G401.6 (cell line): ENCODE results near the gene CCDC107.
"Not testable (repeated sequence)": the region's sequence is repeated elsewhere in the genome, so short reads cannot be mapped to it uniquely, and the experiment has no call there.

Source experiments
- FAIRE-seq: peaks from 2 replicates; lab custom pipeline; 2012; peaks lifted over from hg19 to GRCh38; lab: Jason Lieb, UNC

CCDC107 gene, protein sequence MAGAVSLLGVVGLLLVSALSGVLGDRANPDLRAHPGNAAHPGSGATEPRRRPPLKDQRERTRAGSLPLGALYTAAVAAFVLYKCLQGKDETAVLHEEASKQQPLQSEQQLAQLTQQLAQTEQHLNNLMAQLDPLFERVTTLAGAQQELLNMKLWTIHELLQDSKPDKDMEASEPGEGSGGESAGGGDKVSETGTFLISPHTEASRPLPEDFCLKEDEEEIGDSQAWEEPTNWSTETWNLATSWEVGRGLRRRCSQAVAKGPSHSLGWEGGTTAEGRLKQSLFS

DNA sequence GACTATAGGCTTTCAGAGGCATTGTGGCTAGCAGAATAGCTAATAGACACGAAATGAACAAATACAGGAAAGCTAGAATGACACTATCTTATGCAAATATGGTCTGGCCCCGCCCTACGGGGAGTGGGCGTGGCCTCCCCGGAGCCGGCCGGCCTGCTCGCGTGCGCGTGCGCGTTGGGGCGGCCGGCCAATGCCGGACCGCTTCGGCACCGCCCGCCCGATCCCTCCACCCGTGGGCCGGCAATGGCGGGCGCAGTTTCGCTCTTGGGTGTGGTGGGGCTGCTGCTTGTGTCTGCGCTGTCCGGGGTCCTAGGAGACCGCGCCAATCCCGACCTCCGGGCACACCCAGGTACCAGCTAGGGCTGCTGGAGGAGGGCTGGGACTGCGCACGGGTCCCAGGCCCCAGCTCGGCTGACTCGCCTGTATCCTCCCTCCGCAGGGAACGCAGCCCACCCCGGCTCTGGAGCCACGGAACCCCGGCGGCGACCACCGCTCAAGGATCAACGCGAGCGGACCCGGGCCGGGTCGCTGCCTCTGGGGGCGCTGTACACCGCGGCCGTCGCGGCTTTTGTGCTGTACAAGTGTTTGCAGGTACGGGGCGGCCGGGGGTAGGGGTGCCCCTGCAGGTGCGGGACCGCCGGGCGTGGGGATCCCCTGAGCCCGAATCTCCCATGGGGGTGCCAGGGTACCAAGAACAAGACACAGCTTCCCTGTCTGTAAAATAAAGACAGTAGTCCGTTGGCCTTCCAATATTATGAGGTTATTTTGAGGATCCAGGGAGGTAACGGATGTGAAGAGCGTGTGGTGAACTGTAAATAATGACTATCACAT, at the start of gene CCDC107:
Gene CCDC107 (plus strand): TSS at position 156 of the 831 bp plus-strand sequence. CDS start 88 bp downstream, at position 244.
- FAIRE-seq, result no peak

- FAIRE-seq, result no peak
Measured at GRCh38 chr9:35609001-35609819, 48.9 kb upstream of the CCDC107 start.

GRCh38 chr9:35609820-35610163, 48.3 kb upstream of the CCDC107 start:
- FAIRE-seq, result no peak

GRCh38 chr9:35611230-35611797, 46.8 kb upstream of the CCDC107 start:
- FAIRE-seq, result no peak

- FAIRE-seq, result not testable (repeated sequence)
Measured at GRCh38 chr9:35612066-35612465, 46.0 kb upstream of the CCDC107 start.

DNA sequence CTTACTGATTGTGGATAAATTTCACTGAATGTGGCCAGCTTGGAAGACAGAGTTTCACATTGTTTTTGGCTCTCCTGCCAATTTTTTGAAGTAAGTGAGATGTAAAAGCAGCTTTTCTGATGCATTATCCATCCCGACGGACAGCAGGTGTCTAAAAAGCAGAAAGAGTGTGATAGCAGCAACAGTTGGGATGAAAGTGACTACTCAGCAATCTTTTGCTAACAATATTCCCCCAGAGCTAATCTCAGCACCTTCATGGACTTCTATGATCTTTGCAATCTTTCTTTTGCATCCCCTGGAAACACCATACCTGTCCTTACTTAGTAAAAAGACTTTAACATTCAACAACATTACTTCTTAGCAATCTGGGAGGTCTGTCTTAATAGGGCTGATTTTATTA, 45.2 kb upstream of the CCDC107 start:
- no peak for FAIRE-seq

DNA sequence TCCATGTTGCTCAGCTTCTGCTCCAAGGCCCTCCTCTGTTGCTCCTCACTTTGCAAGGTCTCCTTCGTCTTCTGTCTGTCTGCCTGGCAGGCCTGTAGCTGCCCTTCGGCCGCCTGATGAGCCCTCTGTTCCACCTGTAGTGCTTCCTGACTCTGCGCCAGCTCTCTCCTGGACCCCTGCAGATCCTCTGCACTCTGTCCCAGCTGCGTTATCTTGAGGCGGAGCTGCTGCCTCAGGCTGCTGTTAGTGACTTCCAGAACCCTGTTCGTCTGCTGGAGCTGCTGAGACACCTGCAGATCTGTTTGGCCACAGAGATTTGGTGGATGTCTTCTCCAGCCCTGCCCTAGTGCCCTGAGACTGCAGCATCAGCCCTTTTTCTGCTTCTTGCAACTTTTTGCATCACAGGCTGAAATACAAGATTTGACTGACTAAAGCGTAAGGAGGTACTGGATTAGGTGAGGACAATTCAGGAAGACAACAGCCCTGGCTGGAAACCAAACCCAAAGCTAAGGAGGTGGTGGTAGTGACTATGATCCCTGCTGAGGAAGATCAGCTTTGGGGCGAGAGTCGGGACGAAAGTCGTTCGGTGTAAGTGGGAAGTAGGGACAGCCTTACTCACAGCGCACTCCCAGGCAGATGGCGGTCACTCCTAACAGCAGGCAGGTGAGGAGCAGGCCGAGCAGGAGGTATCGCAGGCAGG, 42.0 kb upstream of the CCDC107 start:
- FAIRE-seq, result no peak

GRCh38 chr9:35616681-35617459, 41.2 kb upstream of the CCDC107 start:
- no peak for FAIRE-seq

GRCh38 chr9:35617548-35617947, 40.5 kb upstream of the CCDC107 start:
- no peak for FAIRE-seq

- FAIRE-seq, result no peak
Measured at GRCh38 chr9:35618325-35618727, 39.8 kb upstream of the CCDC107 start, which contains the start of gene CD72. TSS of gene CD72 (minus strand) at chr9:35618413. CDS start at chr9:35618303, 110 bp downstream.

DNA sequence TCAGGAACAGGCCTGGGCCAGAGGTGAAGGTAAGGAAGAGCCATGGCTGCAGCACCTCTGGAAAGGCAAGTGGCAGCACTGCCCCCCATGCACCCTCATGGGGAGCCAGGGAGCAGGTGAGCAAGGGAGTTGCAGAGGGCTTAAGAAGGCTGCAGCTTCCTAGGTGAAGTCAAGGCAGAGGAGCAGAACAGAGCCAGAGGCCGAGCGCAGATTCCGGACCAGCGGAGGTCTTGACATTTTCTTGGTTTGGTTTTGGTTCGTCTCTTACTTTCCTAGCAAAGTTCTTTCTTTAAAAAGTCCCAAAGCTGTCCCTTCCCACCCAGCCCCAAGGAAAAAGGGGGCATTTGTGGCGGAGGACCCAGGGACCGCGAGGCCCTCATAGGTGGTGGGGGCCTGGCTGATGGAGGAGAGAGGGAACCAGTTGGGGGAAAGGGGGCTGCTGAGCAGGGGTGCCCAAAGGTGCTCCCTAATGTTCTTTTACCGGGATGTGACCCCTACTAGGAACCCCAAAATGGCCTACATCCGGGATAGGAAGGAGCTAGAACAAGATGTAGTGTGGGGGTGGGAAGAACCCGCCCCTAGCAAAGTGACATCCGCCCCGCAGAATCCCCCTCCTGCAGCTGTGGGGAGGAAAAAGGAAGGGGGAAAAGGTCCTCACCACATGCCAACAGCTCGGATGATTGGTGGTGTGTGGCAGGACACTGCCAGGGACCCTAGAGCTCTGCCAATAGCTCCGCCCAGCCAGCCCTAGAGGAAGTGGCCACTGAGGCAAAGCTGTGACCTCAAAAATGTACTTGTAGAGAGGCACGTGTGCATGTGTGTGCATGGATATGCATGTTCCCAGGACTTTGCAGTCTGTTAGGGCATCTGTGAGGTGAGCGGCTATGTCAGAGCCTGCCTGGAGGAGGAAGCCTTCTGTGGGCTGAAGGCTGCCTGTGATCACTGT, 39.0 kb upstream of the CCDC107 start:
- no peak for FAIRE-seq

GRCh38 chr9:35619800-35620158, 38.3 kb upstream of the CCDC107 start:
- no peak for FAIRE-seq

DNA sequence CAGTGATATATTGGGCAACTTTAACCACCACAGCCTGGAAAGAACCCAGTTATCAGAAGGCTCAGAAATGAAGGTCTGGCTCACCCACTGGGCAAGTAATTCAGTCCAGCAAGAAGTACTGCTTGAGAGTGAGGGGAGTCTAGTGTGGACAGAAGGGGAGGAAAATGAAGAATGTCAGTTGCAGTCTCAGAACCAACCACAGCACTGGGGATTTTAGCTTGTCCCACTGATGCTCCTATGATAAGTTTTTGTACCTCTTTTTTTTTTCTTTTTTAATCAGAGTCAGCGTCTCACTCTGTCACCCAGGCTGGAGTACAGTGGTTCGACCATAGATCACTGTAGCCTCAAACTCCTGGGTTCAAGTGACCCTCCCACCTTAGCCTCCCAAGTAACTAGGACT, 30.5 kb upstream of the CCDC107 start:
- FAIRE-seq, result no peak

- no peak for FAIRE-seq
Measured at GRCh38 chr9:35628389-35628991, 29.6 kb upstream of the CCDC107 start.

- FAIRE-seq, result no peak
Measured at GRCh38 chr9:35629597-35629996, 28.5 kb upstream of the CCDC107 start.

DNA sequence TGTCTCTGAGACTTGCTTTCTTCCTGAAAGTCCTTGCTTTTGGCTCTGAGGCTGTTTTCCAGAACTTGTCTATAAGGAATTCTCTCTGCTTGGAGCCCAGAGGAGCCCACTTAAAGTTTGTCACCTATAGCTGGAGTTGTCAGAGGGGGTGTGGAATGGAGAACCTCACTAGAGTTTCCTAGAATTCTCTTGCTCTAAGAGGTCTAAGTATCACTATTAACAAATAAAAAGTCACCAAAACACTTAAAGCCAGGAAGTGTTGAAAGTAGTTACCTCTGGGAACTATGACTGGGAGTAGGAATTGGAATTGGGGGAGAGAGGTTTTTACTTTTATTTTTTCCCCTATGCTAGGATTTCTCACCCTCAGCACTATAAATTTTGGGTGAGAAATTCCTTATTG, 22.4 kb upstream of the CCDC107 start:
- no peak for FAIRE-seq

GRCh38 chr9:35636135-35636876, 21.8 kb upstream of the CCDC107 start:
- no peak for FAIRE-seq

GRCh38 chr9:35636877-35637246, 21.2 kb upstream of the CCDC107 start:
- FAIRE-seq, result not testable (repeated sequence)
